GM18861 (cell line): ENCODE results near the gene BCKDHA.
"Not testable (repeated sequence)": the region's sequence is repeated elsewhere in the genome, so short reads cannot be mapped to it uniquely, and the experiment has no call there.

Source experiments
- ATAC-seq: cut with Tn5 transposase; IDR thresholded peaks from one replicate; pipeline ENCODE4 v1.9.1; 2021; ENCODE audit not compliant: unreplicated experiment

Gene BCKDHA

GRCh38 chr19:41442473-41443355, 45.1 kb downstream of the BCKDHA start, which contains the start of gene ERICH4:
TSS of gene ERICH4 (plus strand) at chr19:41443156. CDS start at chr19:41443170, 14 bp downstream.
- no peak for ATAC-seq

GRCh38 chr19:41443813-41444455, 46.3 kb downstream of the BCKDHA start:
- no peak for ATAC-seq

GRCh38 chr19:41445575-41445974, 48.0 kb downstream of the BCKDHA start:
- ATAC-seq = no peak

DNA sequence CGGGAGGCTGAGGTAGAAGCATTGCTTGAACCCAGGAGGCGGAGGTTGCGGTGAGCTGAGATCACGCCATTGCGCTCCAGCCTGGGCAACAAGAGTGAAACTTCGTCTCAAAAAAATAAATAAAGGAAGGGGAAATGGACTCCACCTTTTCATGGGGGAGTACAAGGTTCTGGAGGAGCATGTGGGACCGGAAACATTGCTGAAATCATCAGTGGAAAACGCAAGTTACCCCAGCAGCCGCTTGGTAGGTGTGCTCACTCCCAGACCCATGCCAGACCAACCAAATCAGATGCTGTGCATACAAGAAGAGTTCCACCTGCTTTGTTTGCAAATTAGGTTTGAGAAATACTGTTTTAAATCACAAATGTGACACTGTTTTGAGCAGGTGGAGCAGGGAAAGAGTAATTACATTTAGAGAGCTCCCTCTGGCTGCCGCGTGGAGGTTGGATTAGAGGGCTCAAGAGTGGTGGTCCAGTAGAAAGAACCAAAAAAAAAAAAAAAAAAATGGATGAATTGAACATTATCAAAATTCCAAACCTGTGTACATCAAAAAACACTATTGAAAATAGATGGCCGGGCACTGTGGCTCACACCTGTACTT, 50.2 kb downstream of the BCKDHA start:
- ATAC-seq = no peak

DNA sequence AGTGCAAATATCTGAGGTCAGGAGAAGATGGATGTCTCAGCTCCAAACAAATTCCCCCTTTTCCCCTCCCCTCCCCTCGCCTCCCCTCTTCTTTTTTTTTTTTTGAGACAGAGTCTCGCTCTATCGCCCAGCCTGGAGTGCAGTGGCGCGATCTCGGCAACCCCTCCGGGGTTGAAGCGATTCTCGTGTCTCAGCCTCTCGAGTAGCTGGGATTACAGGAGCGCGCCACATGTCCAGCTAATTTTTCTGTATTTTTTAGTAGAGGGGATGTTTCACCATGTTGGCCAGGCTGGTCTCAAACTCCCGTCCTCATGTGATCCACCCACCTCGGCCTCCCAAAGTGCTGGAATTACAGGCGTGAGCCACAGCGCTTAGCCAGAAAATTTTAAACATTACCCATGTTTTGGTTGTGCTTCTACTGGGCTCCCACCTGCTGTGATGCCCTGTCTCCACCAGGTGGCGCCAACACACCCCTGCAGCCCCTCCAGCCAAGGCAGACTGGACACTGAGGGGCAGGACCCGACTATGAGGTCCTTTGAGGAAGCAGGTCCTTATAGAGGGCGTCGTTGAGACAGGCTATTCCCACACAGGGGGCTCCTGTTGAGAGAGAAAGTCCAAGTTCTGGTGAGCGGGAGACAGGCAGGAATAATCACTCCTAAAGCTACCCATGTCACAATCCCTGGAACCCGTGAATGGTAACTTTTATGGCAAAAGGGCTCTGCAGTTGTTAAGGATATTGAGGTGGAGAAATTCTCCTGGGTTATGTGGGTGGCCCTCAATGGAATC, 51.7 kb downstream of the BCKDHA start:
- ATAC-seq = no peak

GRCh38 chr19:41449865-41450178, 52.2 kb downstream of the BCKDHA start:
- no peak for ATAC-seq

GRCh38 chr19:41452584-41453275, 55.1 kb downstream of the BCKDHA start:
- no peak for ATAC-seq

GRCh38 chr19:41455936-41456335, 58.3 kb downstream of the BCKDHA start:
- ATAC-seq = no peak

DNA sequence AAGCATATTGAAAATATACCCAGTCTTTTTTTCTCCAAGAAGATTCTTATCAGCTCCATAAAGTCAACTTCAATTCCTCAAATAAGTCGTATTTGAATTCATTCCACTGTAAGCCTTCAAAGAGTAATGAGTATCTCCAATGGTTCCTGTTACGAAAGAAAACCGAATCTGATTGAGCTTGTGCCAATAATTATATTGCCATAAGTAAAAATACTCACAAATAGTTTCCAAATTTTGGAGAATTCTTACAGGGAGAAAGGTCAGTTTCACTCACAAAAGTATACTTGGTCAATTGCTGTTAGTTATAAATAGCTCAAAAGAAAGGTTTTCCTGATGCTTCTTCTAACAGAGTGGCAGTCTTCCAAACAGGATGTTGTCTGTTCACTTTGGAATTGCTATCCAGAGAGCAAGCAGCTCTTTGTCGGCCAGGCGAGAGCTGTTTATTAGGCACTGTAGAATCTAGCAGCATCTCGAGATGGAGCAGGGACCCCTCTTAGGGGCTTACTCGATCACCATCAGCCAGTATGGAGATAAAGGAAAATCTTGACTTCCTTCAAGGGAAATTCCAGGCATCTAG, 58.8 kb downstream of the BCKDHA start:
- ATAC-seq = no peak

DNA sequence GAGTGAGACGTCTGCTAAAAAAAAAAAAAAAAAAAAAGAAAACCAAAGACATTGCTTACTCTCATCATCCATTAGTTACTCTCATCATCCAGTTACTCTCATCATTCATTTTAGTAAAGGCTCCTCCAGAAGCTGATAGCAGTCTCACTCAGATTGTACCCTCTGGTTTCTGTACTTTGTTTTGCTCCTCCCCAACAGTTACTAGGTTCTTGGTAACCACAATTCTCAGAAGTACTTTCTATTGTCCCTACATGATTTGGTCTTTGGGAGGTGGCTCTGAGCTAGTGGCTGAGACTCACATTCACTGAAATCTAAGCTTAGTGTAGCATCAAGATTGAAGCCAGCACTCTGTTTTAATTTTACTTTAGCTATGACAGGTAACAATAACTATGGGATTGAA, 59.6 kb downstream of the BCKDHA start:
- ATAC-seq = peak; percentile 85

GRCh38 chr19:41462497-41462896, 64.9 kb downstream of the BCKDHA start:
- no peak for ATAC-seq

DNA sequence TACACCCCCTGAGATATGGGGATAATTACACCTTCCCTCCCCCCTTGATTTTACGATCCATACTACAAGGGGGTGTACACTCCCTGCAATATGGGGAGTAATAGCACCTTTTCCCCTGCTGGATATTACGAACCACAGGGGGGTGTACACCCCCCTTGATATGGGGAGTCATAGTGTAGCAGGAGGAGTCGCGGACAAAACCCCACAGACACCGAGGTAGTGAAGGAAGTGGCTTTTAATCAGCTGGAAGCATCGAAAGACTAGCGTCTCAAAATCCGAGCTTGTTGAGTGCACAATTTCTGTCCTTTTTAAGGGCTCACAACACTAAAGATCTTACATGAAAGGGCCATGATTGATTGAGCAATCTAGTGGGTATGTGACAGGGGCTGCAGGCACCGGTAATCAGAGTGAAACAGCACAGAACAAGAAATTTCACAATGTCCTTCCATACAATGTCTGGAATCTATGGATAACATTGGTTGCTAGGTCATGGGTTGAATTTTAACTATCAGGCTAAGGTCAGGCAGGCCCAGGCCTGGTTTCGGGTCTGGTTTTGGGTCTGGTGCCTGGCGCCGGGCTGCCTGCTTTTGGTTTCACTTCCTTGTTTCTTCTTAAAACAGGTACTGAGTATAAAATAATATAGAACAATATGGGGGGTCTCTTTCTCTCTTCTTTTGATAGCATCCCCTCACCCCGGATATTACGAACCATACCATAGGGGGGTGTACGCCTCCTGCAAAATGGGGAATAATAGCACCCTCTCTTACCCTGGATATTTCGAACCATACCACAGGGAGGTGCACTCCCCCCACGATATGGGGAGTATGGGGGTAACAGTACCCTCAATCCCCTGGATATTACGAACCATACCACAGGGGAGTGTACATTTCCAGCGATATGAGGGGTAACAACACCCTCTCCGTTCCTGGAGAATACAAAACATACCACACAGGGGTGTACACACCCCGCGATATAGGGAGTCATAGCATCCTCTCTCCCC, 65.9 kb downstream of the BCKDHA start:
- not testable (repeated sequence) for ATAC-seq
